ENCODE measurements around the gene PRMT3.
"Not testable (repeated sequence)": the region's sequence is repeated elsewhere in the genome, so short reads cannot be mapped to it uniquely, and the experiment has no call there.

The PRMT3 gene

GRCh38 chr11:20374741-20375300, 12.7 kb upstream of the PRMT3 start:
- Histone ChIP-seq H3K9ac (ENCODE audit: low read depth, low read length, poor library complexity) (no peak overlapping the region), H3K23ac (ENCODE audit: low read depth, low read length, poor library complexity) (no peak overlapping the region), H3K4me2 (ENCODE audit: insufficient read depth, low read length, poor library complexity, severe bottlenecking) (no peak overlapping the region), H3K4me3 (ENCODE audit: low read length in 2 of 2) (no peak overlapping the region), H3K9me3 (replicated peaks in 1 of 2; ENCODE audit: control insufficient read depth in 2 of 2, insufficient read depth in 1 of 2, low read depth in 1 of 2, low read length in 2 of 2) (no peaks in the 10 kb centered on the region), H3K27ac (replicated peaks; ENCODE audit: low read length) (no peak overlapping the region), H4K91ac (ENCODE audit: low read depth, low read length, poor library complexity) (no peak overlapping the region), H3K4me1 (ENCODE audit: control insufficient read depth in 2 of 2, insufficient read depth in 1 of 2, low read depth in 1 of 2, low read length in 2 of 2) (no peaks in the 10 kb centered on the region), H3K14ac (ENCODE audit: low read length) (no peak overlapping the region), H3K36me3 (replicated peaks in 1 of 2; ENCODE audit: control insufficient read depth in 2 of 2, insufficient read depth in 2 of 2, low read length in 2 of 2) (no peaks in the 10 kb centered on the region), H2AK5ac (ENCODE audit: low read depth, low read length) (no peak overlapping the region), H3K4ac (ENCODE audit: low read length) (no peak overlapping the region), H2BK12ac (ENCODE audit: low read length) (no peak overlapping the region), H2AFZ (ENCODE audit: low read length) (no peak overlapping the region), H2BK15ac (ENCODE audit: low read length) (no peak overlapping the region), H2BK5ac (ENCODE audit: low read length) (no peak overlapping the region), H3K79me1 (ENCODE audit: low read depth, low read length) (no peaks in the 10 kb centered on the region), H4K8ac (ENCODE audit: low read depth, low read length) (no peak overlapping the region), H2BK120ac (ENCODE audit: low read depth, low read length) (no peak overlapping the region), H3K18ac (ENCODE audit: low read length) (no peak overlapping the region), H3K27me3 (ENCODE audit: control insufficient read depth in 3 of 3, insufficient read depth in 3 of 3, low read depth in 1 of 3, low read length in 3 of 3) (no peaks in the 10 kb centered on the region)
- WGBS, 2 donors (ENCODE audit: extremely low coverage in 2 of 2, insufficient read length in 2 of 2, insufficient replicate concordance in 1 of 2) = no CpG with 5 or more reads among the region's 9 CpGs
- DNase-seq (ENCODE audit: low spot score) = no peak

GRCh38 chr11:20376162-20376730, 11.3 kb upstream of the PRMT3 start:
- H3K4me1 ChIP-seq (ENCODE audit: control insufficient read depth in 2 of 2, insufficient read depth in 1 of 2, low read depth in 1 of 2, low read length in 2 of 2) = no peaks in the 10 kb centered on the region
- DNase-seq (ENCODE audit: low spot score) = no peak
- no peaks in the 10 kb centered on the region for H3K27me3 ChIP-seq (ENCODE audit: control insufficient read depth in 3 of 3, insufficient read depth in 3 of 3, low read depth in 1 of 3, low read length in 3 of 3)
- no peak overlapping the region for H4K91ac ChIP-seq (ENCODE audit: low read depth, low read length, poor library complexity)
- no peak overlapping the region for H3K23ac ChIP-seq (ENCODE audit: low read depth, low read length, poor library complexity)
- no peaks in the 10 kb centered on the region for H3K9me3 ChIP-seq (replicated peaks in 1 of 2; ENCODE audit: control insufficient read depth in 2 of 2, insufficient read depth in 1 of 2, low read depth in 1 of 2, low read length in 2 of 2)
- no peak overlapping the region for H3K18ac ChIP-seq (ENCODE audit: low read length)
- no peak overlapping the region for H3K4ac ChIP-seq (ENCODE audit: low read length)
- no peak overlapping the region for H3K27ac ChIP-seq (replicated peaks; ENCODE audit: low read length)
- no peak overlapping the region for H2AFZ ChIP-seq (ENCODE audit: low read length)
- WGBS, 2 donors (ENCODE audit: extremely low coverage in 2 of 2, insufficient read length in 2 of 2, insufficient replicate concordance in 1 of 2) = no CpG with 5 or more reads among the region's 3 CpGs
- no peaks in the 10 kb centered on the region for H3K36me3 ChIP-seq (replicated peaks in 1 of 2; ENCODE audit: control insufficient read depth in 2 of 2, insufficient read depth in 2 of 2, low read length in 2 of 2)
- H2BK5ac ChIP-seq (ENCODE audit: low read length) = no peak overlapping the region
- no peak overlapping the region for H3K4me2 ChIP-seq (ENCODE audit: insufficient read depth, low read length, poor library complexity, severe bottlenecking)
- H2BK12ac ChIP-seq (ENCODE audit: low read length) = no peak overlapping the region
- H3K9ac ChIP-seq (ENCODE audit: low read depth, low read length, poor library complexity) = no peak overlapping the region
- no peak overlapping the region for H3K4me3 ChIP-seq (ENCODE audit: low read length in 2 of 2)
- no peak overlapping the region for H2AK5ac ChIP-seq (ENCODE audit: low read depth, low read length)
- no peak overlapping the region for H3K14ac ChIP-seq (ENCODE audit: low read length)
- no peak overlapping the region for H2BK15ac ChIP-seq (ENCODE audit: low read length)
- no peaks in the 10 kb centered on the region for H3K79me1 ChIP-seq (ENCODE audit: low read depth, low read length)
- no peak overlapping the region for H2BK120ac ChIP-seq (ENCODE audit: low read depth, low read length)
- H4K8ac ChIP-seq (ENCODE audit: low read depth, low read length) = no peak overlapping the region

GRCh38 chr11:20385996-20386395, 1.5 kb upstream of the PRMT3 start:
- no CpG with 5 or more reads among the region's 15 CpGs for WGBS, 2 donors (ENCODE audit: extremely low coverage in 2 of 2, insufficient read length in 2 of 2, insufficient replicate concordance in 1 of 2)
- not testable (repeated sequence) for H2BK15ac ChIP-seq (ENCODE audit: low read length); H2BK5ac ChIP-seq (ENCODE audit: low read length); H3K14ac ChIP-seq (ENCODE audit: low read length); H3K4me2 ChIP-seq (ENCODE audit: insufficient read depth, low read length, poor library complexity, severe bottlenecking); H2BK120ac ChIP-seq (ENCODE audit: low read depth, low read length); H3K23ac ChIP-seq (ENCODE audit: low read depth, low read length, poor library complexity); H3K27me3 ChIP-seq (ENCODE audit: control insufficient read depth in 3 of 3, insufficient read depth in 3 of 3, low read depth in 1 of 3, low read length in 3 of 3); DNase-seq (ENCODE audit: low spot score); H2AFZ ChIP-seq (ENCODE audit: low read length); H2AK5ac ChIP-seq (ENCODE audit: low read depth, low read length); H3K4me1 ChIP-seq (ENCODE audit: control insufficient read depth in 2 of 2, insufficient read depth in 1 of 2, low read depth in 1 of 2, low read length in 2 of 2); H3K4ac ChIP-seq (ENCODE audit: low read length); H3K9me3 ChIP-seq (replicated peaks in 1 of 2; ENCODE audit: control insufficient read depth in 2 of 2, insufficient read depth in 1 of 2, low read depth in 1 of 2, low read length in 2 of 2); H4K91ac ChIP-seq (ENCODE audit: low read depth, low read length, poor library complexity); H4K8ac ChIP-seq (ENCODE audit: low read depth, low read length); H3K9ac ChIP-seq (ENCODE audit: low read depth, low read length, poor library complexity); H3K27ac ChIP-seq (replicated peaks; ENCODE audit: low read length); H3K79me1 ChIP-seq (ENCODE audit: low read depth, low read length); H2BK12ac ChIP-seq (ENCODE audit: low read length); H3K18ac ChIP-seq (ENCODE audit: low read length); H3K4me3 ChIP-seq (ENCODE audit: low read length in 2 of 2)
- H3K36me3 ChIP-seq (replicated peaks in 1 of 2; ENCODE audit: control insufficient read depth in 2 of 2, insufficient read depth in 2 of 2, low read length in 2 of 2) = peaks cover 0 to 10% of the 10 kb centered on the region in 2 donors

GRCh38 chr11:20388096-20389055, 860 bp downstream of the PRMT3 start:
- Histone ChIP-seq H3K36me3 (replicated peaks in 1 of 2; ENCODE audit: control insufficient read depth in 2 of 2, insufficient read depth in 2 of 2, low read length in 2 of 2) (peaks cover 0 to 23% of the 10 kb centered on the region in 2 donors), H4K8ac (ENCODE audit: low read depth, low read length) (peak overlapping the region; percentile 89), H4K91ac (ENCODE audit: low read depth, low read length, poor library complexity) (no peak overlapping the region), H2AFZ (ENCODE audit: low read length) (peak overlapping the region; percentile 100), H2BK12ac (ENCODE audit: low read length) (peak overlapping the region; percentile 92), H3K27me3 (ENCODE audit: control insufficient read depth in 3 of 3, insufficient read depth in 3 of 3, low read depth in 1 of 3, low read length in 3 of 3) (no peaks in the 10 kb centered on the region), H3K18ac (ENCODE audit: low read length) (peak overlapping the region; percentile 95), H3K4me1 (ENCODE audit: control insufficient read depth in 2 of 2, insufficient read depth in 1 of 2, low read depth in 1 of 2, low read length in 2 of 2) (peaks cover 2 to 6% of the 10 kb centered on the region in 2 donors), H3K14ac (ENCODE audit: low read length) (peak overlapping the region; percentile 94), H3K4ac (ENCODE audit: low read length) (peak overlapping the region; percentile 96), H3K9ac (ENCODE audit: low read depth, low read length, poor library complexity) (peak overlapping the region; percentile 98), H3K9me3 (replicated peaks in 1 of 2; ENCODE audit: control insufficient read depth in 2 of 2, insufficient read depth in 1 of 2, low read depth in 1 of 2, low read length in 2 of 2) (no peaks in the 10 kb centered on the region), H2BK120ac (ENCODE audit: low read depth, low read length) (peak overlapping the region; percentile 74), H2BK5ac (ENCODE audit: low read length) (peak overlapping the region; percentile 83), H3K4me2 (ENCODE audit: insufficient read depth, low read length, poor library complexity, severe bottlenecking) (peak overlapping the region; percentile 95), H3K79me1 (ENCODE audit: low read depth, low read length) (peaks cover 6% of the 10 kb centered on the region), H3K23ac (ENCODE audit: low read depth, low read length, poor library complexity) (peak overlapping the region; percentile 95), H3K27ac (replicated peaks; ENCODE audit: low read length) (peak overlapping the region; percentile 64), H3K4me3 (ENCODE audit: low read length in 2 of 2) (peak overlapping the region; percentile 97 to 99), H2BK15ac (ENCODE audit: low read length) (no peak overlapping the region), H2AK5ac (ENCODE audit: low read depth, low read length) (peak overlapping the region; percentile 11)
- WGBS, 2 donors (ENCODE audit: extremely low coverage in 2 of 2, insufficient read length in 2 of 2, insufficient replicate concordance in 1 of 2) = no CpG with 5 or more reads among the region's 25 CpGs
- no peak for DNase-seq (ENCODE audit: low spot score)
